PC-3 (cell line): ENCODE measurements around the gene PGAP2. TPM values are rescaled to one million over a fixed set of nuclear protein-coding genes. Genes with fewer than 3 reads are reported as not detected.

Source experiments
- ATAC-seq: fragments of 200-7000 bp; cut with Tn5 transposase; 2 replicates; pipeline ENCODE4 v1.9.1; 2020; ENCODE audit warnings: mild to moderate bottlenecking, moderate library complexity
- BruUV-seq: library from RNA; stranded (reverse); fragments of 400-500 nt; replicated peaks from 2 replicates; lab custom pipeline; 2021; lab: Mats Ljungman, UMichigan
- CTCF ChIA-PET: fragments of 300-600 bp; sonication (Branson Sonifier 250); formaldehyde crosslinking; loops from one replicate; lab custom pipeline; 2022; ENCODE audit warnings: antibody characterized with exemption; lab: Charles Lee
- POLR2A ChIA-PET: fragments of 300-600 bp; sonication (Branson Sonifier 250); formaldehyde crosslinking; loops from one replicate; lab custom pipeline; 2022; ENCODE audit warnings: antibody characterized with exemption; ENCODE audit not compliant: unreplicated experiment; lab: Charles Lee
- DNase-seq: peaks from one replicate; pipeline ENCODE4 v3.0.0-alpha.2; 2015
- H2AFZ ChIP-seq: fragments of 300-600 bp; sonication (generic); 2 replicates; pipeline ENCODE4 v1.6.0; 2016; ENCODE audit warnings: antibody characterized with exemption, low read length
- H3F3A ChIP-seq: fragments of 300-600 bp; sonication (generic); one replicate; pipeline ENCODE4 v1.6.0; 2017; ENCODE audit warnings: antibody characterized with exemption, low read length, control low read depth, mild to moderate bottlenecking; ENCODE audit not compliant: unreplicated experiment
- H3K27ac ChIP-seq: fragments of 300-600 bp; sonication (generic); 2 replicates; pipeline ENCODE4 v1.5.1; 2016; ENCODE audit warnings: mild to moderate bottlenecking, low read length
- H3K27me3 ChIP-seq: fragments of 300-600 bp; sonication (generic); 2 replicates; pipeline ENCODE4 v1.6.1; 2016; ENCODE audit warnings: low read length, mixed read lengths
- H3K36me3 ChIP-seq: fragments of 300-600 bp; sonication (generic); 2 replicates; pipeline ENCODE4 v1.6.1; 2016; ENCODE audit warnings: low read depth, mixed run types, low read length, mixed read lengths
- H3K4me1 ChIP-seq: fragments of 300-600 bp; sonication (generic); 2 replicates; pipeline ENCODE4 v1.5.1; 2016; ENCODE audit warnings: low read length; ENCODE audit not compliant: insufficient read depth
- H3K4me2 ChIP-seq: fragments of 300-600 bp; sonication (generic); 2 replicates; pipeline ENCODE4 v1.6.0; 2016; ENCODE audit warnings: low read length
- H3K4me3 ChIP-seq: fragments of 300-600 bp; sonication (generic); 2 replicates; pipeline ENCODE4 v1.5.1; 2016; ENCODE audit warnings: mild to moderate bottlenecking, low read length, mixed read lengths
- H3K79me2 ChIP-seq: fragments of 300-600 bp; sonication (generic); 2 replicates; pipeline ENCODE4 v1.6.1; 2017; ENCODE audit warnings: low read length, mixed read lengths
- H3K9ac ChIP-seq: fragments of 300-600 bp; sonication (generic); 2 replicates; pipeline ENCODE4 v1.6.0; 2016; ENCODE audit warnings: mild to moderate bottlenecking, low read length
- H3K9me2 ChIP-seq: fragments of 300-600 bp; sonication (generic); replicated peaks from 2 replicates; pipeline ENCODE4 v1.6.1; 2016; ENCODE audit warnings: mixed run types, low read length, mixed read lengths
- H3K9me3 ChIP-seq: fragments of 300-600 bp; sonication (generic); 2 replicates; pipeline ENCODE4 v1.6.1; 2016; ENCODE audit warnings: low read length, mixed read lengths
- H4K20me1 ChIP-seq: fragments of 300-600 bp; sonication (generic); 2 replicates; pipeline ENCODE4 v1.6.1; 2016; ENCODE audit warnings: low read length, mixed read lengths
- CTCF ChIP-seq: fragments of 300-600 bp; sonication (generic); conservative IDR thresholded peaks from 2 replicates; pipeline ENCODE4 v1.5.1; 2017; ENCODE audit warnings: antibody characterized with exemption, low read depth, mild to moderate bottlenecking, low read length
- EZH2 ChIP-seq: fragments of 300-600 bp; sonication (generic); IDR thresholded peaks from one replicate; pipeline ENCODE4 v1.6.1; 2017; ENCODE audit warnings: antibody characterized with exemption, mild to moderate bottlenecking, low read length; ENCODE audit not compliant: unreplicated experiment
- EZH2phosphoT487 ChIP-seq: fragments of 300-600 bp; sonication (generic); IDR thresholded peaks from 2 replicates; pipeline ENCODE4 v1.6.1; 2018; ENCODE audit warnings: mild to moderate bottlenecking, antibody characterized with exemption, low read length, borderline replicate concordance
- intact Hi-C: fragments of 100-400 bp; cut with micrococcal nuclease; formaldehyde crosslinking; loops from 2 replicates; pipeline ENCODE4 v1.9.0; 2023
- total RNA-seq: library from RNA; depleted of rRNA; stranded (reverse); fragments of >200 nt; gene quantifications from 2 replicates; pipeline ENCODE4 v1.2.3, GENCODE V29; 2014

The PGAP2 gene
- total RNA-seq, 1 experiment from 2014 or later = 25.9 TPM

GRCh38 chr11:3856856-3857553 is 48.6 kb downstream of the PGAP2 start:
- Histone ChIP-seq H2AFZ (peak overlapping the region; percentile 95; the same call in 1 of the 2 replicates), H3K27me3 (no peaks in the 10 kb centered on the region), H3F3A (no peaks in the 10 kb centered on the region), H3K9me2 (no peaks in the 10 kb centered on the region), H3K36me3 (no peaks in the 10 kb centered on the region), H3K9ac (no peak overlapping the region), H3K9me3 (no peaks in the 10 kb centered on the region), H3K27ac (no peak overlapping the region), H3K4me1 (peaks cover 31% of the 10 kb centered on the region), H4K20me1 (no peaks in the 10 kb centered on the region), H3K79me2 (peaks cover 62% of the 10 kb centered on the region), H3K4me3 (peak overlapping the region; percentile 93), H3K4me2 (peak overlapping the region; percentile 97)
- no peak for TF ChIP-seq EZH2
- TF ChIP-seq EZH2phosphoT487 = no peak
- no peak for TF ChIP-seq CTCF
- POLR2A ChIA-PET = no interaction called here
- ATAC-seq = no peak
- BruUV-seq = no TSS peak
- intact Hi-C loops = loop anchor here (10.0 kb wide), 1 partner anchor 48 kb away; no protein-coding TSS in a partner anchor
- no peak for DNase-seq
- CTCF ChIA-PET = interaction anchor here (2.8 kb wide), 1 partner anchor 215 kb away, joined by 27 read pairs; no protein-coding TSS in a partner anchor

GRCh38 chr11:3857628-3858027 is 49.3 kb downstream of the PGAP2 start:
- no peaks in the 10 kb centered on the region for H3K36me3 ChIP-seq
- H3K4me1 ChIP-seq = peaks cover 31% of the 10 kb centered on the region
- CTCF ChIA-PET = no interaction called here
- H3K27me3 ChIP-seq = no peaks in the 10 kb centered on the region
- no peak overlapping the region for H2AFZ ChIP-seq
- TF ChIP-seq EZH2phosphoT487 (no peak), EZH2 (no peak), CTCF (no peak)
- H4K20me1 ChIP-seq = no peaks in the 10 kb centered on the region
- no TSS peak for BruUV-seq
- peaks cover 68% of the 10 kb centered on the region for H3K79me2 ChIP-seq
- peak overlapping the region; percentile 97 for H3K4me2 ChIP-seq
- H3K27ac ChIP-seq = no peak overlapping the region
- POLR2A ChIA-PET = no interaction called here
- H3K9me2 ChIP-seq = no peaks in the 10 kb centered on the region
- intact Hi-C loops = loop anchor here (10.0 kb wide), 1 partner anchor 47 kb away; no protein-coding TSS in a partner anchor
- H3K9me3 ChIP-seq = no peaks in the 10 kb centered on the region
- H3K9ac ChIP-seq = no peak overlapping the region
- no peak for ATAC-seq
- no peak for DNase-seq
- H3K4me3 ChIP-seq = peak overlapping the region; percentile 93; the same call in 1 of the 2 replicates
- no peaks in the 10 kb centered on the region for H3F3A ChIP-seq

DNA sequence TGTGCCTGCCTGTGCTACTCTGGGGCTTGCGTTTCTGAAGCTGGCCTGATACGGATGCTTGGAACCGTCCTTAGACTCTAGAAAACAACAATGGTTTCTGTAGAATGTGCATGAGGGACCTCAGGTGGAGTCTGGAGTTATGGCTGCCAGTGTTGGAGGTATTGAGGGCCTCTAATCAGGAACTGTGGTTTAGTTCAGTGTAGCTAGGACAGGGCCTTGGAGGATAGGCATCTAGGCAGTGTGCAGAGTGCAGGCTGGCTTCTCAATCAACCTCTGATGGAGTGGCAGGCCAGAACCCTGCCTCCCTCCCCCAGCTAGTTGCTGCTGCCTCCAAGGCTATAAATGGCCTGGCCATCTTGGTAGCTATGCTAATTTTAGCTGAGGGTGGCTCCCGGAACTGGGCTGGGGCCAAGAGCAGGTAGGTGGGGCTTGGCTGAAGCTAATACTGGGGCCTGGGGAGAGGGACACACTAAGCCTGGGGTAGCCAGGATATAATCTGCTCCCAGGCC is 51.1 kb downstream of the PGAP2 start:
- no peaks in the 10 kb centered on the region for H4K20me1 ChIP-seq
- no peaks in the 10 kb centered on the region for H3K9me3 ChIP-seq
- no peaks in the 10 kb centered on the region for H3K36me3 ChIP-seq
- no peak overlapping the region for H3K9ac ChIP-seq
- H3K4me1 ChIP-seq = peaks cover 25% of the 10 kb centered on the region
- no peak overlapping the region for H3K4me3 ChIP-seq
- H3K79me2 ChIP-seq = peaks cover 81% of the 10 kb centered on the region
- H2AFZ ChIP-seq = no peak overlapping the region
- TF ChIP-seq CTCF = no peak
- no peak for TF ChIP-seq EZH2phosphoT487
- TF ChIP-seq EZH2 = no peak
- intact Hi-C loops = loop anchor here (10.0 kb wide), 1 partner anchor 45 kb away; no protein-coding TSS in a partner anchor
- no peak overlapping the region for H3K27ac ChIP-seq
- no peaks in the 10 kb centered on the region for H3K9me2 ChIP-seq
- BruUV-seq = no TSS peak
- no peaks in the 10 kb centered on the region for H3K27me3 ChIP-seq
- ATAC-seq (no peak), DNase-seq (no peak)
- CTCF ChIA-PET = no interaction called here
- peak overlapping the region; percentile 13 for H3K4me2 ChIP-seq
- no peaks in the 10 kb centered on the region for H3F3A ChIP-seq
- POLR2A ChIA-PET = no interaction called here
